HG03432 (cell line): ENCODE results near the gene CUL9.

Experiments used
- ATAC-seq: cut with Tn5 transposase; IDR thresholded peaks from one replicate; pipeline ENCODE4 v1.9.1; 2021; ENCODE audit warnings: mild to moderate bottlenecking, moderate library complexity; ENCODE audit not compliant: unreplicated experiment

The CUL9 gene

GRCh38 chr6:43193929-43194328 is 11.9 kb downstream of the CUL9 start:
- no peak for ATAC-seq

DNA sequence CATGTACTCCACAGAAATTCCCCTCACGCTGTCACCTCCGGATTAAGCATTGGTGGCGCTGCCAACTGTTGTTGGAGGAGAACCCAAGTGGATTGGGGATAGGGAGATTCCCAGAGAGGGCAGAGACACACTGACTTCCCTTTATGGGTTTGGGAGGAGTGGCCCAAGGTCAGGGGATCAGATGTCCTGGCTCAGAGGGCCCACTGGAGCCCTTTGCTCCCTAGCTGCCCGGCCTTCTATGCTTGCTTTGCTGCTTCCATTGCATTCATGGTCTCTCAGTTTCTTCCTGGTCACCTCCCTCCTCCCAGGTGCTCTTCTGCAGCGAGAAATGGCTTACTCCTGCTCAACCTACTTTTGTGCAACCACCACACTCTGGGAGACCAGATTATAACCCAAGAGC is 14.3 kb downstream of the CUL9 start:
- ATAC-seq: no peak

GRCh38 chr6:43199912-43200311 is 17.9 kb downstream of the CUL9 start:
- no peak for ATAC-seq

- ATAC-seq: no peak
Measured at GRCh38 chr6:43200541-43200940, 18.5 kb downstream of the CUL9 start.

DNA sequence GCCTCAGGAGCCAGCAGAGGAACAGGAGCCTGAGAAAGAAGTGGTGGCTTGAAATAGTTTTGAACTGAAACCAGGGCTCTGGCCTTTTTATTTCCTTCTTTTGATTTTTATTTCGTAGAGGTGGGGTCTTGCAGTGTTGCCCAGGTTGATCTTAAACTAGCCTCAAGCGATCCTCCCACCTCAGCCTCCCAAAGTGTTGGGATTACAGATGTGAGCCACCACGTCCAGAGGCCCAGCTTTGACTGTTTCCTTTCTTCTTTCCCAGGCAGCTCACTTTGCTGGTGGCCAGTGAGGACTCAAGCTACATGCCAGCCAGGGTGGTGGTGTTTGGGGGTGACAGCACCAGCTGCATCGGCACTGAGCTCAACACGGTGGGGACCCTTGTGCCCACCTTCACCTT is 20.5 kb downstream of the CUL9 start:
- no peak for ATAC-seq

- ATAC-seq: no peak
Measured at GRCh38 chr6:43203029-43203717, 21.2 kb downstream of the CUL9 start.

GRCh38 chr6:43203718-43204095 is 21.7 kb downstream of the CUL9 start:
- ATAC-seq: no peak

GRCh38 chr6:43204271-43205105 is 22.5 kb downstream of the CUL9 start:
- no peak for ATAC-seq

GRCh38 chr6:43205849-43206248 is 23.9 kb downstream of the CUL9 start:
- no peak for ATAC-seq

DNA sequence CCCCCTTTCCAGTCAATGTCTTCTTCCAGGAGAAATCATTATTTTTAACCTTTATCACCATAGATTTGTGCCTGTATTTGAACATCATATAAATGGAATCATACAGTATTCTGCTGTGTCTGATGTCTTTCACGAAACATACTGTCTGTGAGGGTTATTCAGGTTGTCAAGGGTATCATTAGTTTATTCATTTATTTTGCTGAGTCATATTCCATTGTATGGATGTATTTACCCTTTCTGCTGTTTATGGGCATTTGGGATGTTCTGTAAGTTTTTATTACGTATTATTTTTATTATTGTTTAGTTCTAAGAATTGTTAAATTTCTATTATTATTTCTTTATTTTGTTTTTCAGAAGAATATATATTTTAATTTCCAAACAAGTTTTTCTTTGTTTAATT is 25.3 kb downstream of the CUL9 start:
- ATAC-seq: no peak

DNA sequence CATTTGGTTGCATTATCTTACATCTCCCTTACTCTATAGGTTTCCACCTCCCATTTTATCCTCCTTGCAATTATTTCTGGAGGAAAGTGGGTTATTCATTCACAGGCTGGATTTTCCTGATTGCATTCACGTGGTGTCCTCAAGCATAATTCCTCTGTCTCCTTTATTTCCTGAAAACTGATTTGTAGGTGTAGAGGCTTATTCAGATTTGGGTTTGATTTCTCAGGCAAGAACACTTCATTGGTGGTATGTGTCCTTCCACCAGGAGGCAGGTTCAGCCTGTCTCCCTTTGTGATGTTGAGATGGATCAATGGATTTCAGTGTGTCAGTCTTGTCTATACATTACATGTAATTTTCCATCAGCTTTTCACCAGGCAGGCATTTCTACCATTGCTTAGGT is 30.0 kb downstream of the CUL9 start:
- ATAC-seq: no peak

GRCh38 chr6:43213431-43213830 is 31.4 kb downstream of the CUL9 start:
- ATAC-seq: no peak

DNA sequence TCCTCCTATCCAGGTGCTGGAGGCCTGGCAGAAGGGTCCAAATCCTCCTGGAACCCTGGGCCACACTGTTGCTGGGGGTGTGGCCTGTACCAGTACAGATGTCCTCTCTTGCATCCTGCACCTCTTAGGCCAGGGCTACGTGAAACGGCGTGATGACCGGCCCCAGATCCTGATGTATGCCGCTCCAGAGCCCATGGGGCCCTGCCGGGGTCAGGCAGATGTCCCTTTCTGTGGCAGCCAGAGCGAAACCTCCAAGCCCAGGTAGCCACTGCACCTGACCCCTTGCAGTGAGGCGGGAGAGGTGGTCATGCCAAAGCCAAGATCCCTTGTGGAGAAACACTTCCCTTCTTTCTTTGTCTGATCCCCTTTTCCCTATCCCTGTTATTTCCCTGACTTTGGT is 33.1 kb downstream of the CUL9 start:
- no peak for ATAC-seq

- ATAC-seq: no peak
Measured at GRCh38 chr6:43216200-43216599, 34.2 kb downstream of the CUL9 start.

DNA sequence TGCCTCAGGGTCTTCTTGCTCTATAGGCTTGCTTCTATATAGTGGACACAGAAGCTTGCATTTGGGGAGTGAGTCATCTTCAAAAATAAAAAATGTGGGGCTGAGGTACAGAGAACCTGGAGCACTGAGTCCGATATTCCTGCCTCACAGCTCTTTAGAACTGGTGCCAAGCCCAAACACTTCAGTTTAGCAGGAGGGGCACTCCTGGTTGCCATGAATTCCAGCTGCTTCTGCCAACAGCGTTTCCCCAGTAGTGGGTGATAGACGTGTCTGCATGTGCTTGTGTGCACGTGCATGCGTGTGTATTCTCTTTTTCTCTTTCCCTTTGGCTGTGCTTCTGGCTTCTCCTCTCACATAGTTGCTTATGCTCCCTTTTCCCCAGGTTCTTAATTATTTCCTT is 35.4 kb downstream of the CUL9 start:
- no peak for ATAC-seq

DNA sequence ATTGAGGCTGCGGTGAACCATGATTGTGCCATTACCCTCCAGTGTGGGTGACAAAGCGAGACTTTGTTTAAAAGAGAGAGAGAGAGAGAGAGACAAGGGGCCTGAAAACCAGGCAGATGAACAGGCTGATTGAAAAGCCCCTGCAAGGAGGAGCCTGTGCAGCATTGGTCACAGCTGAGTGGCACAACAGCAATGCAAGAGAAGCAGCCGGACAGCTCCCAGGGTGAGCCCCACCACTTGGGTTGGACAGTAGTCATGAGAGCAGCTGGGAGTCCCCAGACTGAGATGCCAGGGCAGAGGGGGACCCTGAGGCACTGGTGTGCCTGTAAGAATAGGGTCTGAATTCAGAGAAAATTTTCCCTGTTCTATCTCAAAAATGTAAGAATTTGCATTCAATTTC is 37.1 kb downstream of the CUL9 start:
- ATAC-seq: no peak

GRCh38 chr6:43219814-43220213 is 37.8 kb downstream of the CUL9 start:
- no peak for ATAC-seq

GRCh38 chr6:43220439-43220951 is 38.5 kb downstream of the CUL9 start:
- ATAC-seq: no peak

DNA sequence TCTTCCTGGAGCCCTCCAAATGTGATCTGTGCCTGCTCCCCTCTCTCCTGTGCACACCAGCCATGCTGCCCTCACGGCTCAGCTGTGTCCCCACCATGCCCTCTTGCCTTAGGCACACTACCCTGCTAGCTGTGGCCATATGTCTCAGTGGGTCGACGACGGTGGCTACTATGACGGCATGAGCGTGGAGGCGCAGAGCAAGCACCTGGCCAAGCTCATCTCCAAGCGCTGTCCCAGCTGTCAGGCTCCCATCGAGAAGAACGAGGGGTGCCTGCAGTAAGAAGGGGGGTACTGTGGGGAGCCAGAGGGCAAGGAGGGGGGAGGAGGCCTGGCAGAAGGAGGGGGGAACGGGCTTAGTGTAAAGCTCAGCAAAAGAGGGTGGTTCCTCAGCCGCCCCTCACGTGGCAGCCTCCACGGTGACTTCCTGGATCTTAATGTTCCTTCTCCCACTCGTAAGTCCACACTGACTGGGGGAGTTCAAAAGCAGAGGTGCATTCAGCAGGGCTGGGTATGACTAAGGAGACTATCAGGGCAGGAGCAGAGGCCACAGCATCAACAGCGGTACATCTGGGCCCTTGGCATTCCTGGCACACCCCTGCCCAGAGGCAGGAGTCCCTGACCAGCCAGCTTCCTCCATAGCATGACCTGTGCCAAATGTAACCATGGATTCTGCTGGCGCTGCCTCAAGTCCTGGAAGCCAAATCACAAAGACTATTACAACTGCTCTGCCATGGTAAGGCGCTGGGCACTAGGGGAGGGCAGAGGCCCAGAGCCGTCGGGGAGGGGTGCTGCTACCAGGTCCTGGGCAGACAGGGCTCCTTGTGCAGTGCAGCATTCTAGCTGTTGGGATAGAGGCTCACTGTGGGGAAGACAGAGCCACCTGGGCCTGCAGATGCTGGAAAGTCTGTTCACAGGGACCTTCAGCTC is 39.3 kb downstream of the CUL9 start:
- no peak for ATAC-seq

DNA sequence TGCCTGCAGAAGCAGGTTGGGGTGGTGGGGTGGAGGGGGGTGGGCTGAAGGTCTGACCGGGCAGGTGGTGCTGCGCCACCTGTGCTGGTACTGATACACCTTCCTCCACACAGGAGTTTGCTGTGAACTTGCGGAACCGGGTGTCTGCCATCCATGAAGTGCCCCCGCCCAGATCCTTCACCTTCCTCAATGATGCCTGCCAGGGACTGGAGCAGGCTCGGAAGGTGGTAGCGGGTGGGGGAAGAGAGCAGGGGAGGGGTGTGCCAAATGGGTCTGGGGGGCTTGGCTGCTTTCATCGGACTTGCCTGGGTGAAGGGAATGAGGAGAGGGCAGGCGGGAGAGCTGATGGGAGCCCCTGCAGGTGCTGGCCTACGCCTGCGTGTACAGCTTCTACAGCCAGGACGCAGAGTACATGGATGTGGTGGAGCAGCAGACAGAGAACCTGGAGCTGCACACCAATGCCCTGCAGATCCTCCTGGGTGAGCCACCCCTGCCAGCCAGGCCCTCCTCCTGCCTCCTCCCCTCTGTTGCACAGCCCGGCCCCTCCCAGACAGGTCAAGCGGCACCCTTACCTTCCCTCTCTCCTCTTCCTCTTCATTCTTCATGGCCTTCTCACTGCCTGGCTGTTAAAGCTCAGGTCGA is 40.5 kb downstream of the CUL9 start:
- no peak for ATAC-seq

GRCh38 chr6:43223175-43223574 is 41.2 kb downstream of the CUL9 start:
- no peak for ATAC-seq
